ENCODE data around the gene AMHR2. TPM values are rescaled to one million over a fixed set of nuclear protein-coding genes. Genes with fewer than 3 reads are reported as not detected.

Gene AMHR2
- total and polyA plus RNA-seq, 9 of the 15 experiments (the other 6 are each of a cell fraction or from before 2014, with no cell fraction given), result 8.9 to 49.7 (median 19.3) TPM

DNA sequence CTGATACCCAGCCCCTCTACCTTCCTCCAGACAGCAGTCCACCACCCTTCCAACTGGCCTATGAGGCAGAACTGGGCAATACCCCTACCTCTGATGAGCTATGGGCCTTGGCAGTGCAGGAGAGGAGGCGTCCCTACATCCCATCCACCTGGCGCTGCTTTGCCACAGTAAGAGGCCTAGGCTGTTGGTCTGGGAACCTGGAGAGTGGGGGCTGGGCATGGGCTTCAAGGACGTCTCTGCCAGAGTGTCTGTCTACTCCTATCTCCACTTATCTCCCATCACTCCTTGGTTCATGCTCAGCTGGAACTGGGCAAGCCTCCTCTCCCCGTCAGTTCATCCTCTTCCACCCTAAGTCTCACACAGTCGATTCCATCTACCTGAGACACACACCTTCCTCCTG, 6.5 kb downstream of the AMHR2 start:
- Histone ChIP-seq H2AFZ (ENCODE audit: low read depth, low read length) (no peak overlapping the region), H3K27ac (ENCODE audit: extremely low read depth, low read depth, low read length) (no peak overlapping the region), H3K4me2 (ENCODE audit: insufficient read depth, low read length) (no peak overlapping the region), H3K27me3 (ENCODE audit: control insufficient read depth in 2 of 2, insufficient read depth in 2 of 2, low read length in 2 of 2) (no peaks in the 10 kb centered on the region), H3K4me3 (no peak overlapping the region), H3K4me1 (replicated peaks in 1 of 2; ENCODE audit: control insufficient read depth in 2 of 2, insufficient read depth in 2 of 2, low read length in 2 of 2) (peaks cover 11 to 14% of the 10 kb centered on the region in 2 experiments; a peak in 4 of 5 replicates), H4K20me1 (replicated peaks; ENCODE audit: control insufficient read depth, insufficient read depth, low read length) (no peaks in the 10 kb centered on the region), H3K9ac (ENCODE audit: insufficient read depth in 1 of 2, low read depth in 2 of 2, low read length in 2 of 2) (peak overlapping the region in 1 of 2 experiments; percentile 55; a peak in 1 of 4 replicates), H3K79me2 (ENCODE audit: control insufficient read depth, insufficient read depth, low read length) (peaks cover 12% of the 10 kb centered on the region), H3K36me3 (ENCODE audit: control insufficient read depth, insufficient read depth, low read length) (peaks cover 36% of the 10 kb centered on the region; the same call in 2 of the 3 replicates), H3K9me1 (ENCODE audit: control insufficient read depth, insufficient read depth, low read length) (no peaks in the 10 kb centered on the region), H3K9me3 (replicated peaks; ENCODE audit: control insufficient read depth, insufficient read depth, low read depth, low read length) (no peaks in the 10 kb centered on the region)
- BruUV-seq (replicated peaks), result no TSS peak
- in situ Hi-C loops (cut with MboI), result no loop called here
- TF ChIP-seq TAL1 (IDR thresholded peaks at IDR 0.05) (no peak), ZNF76 (CRISPR knock-in tag; IDR thresholded peaks at IDR 0.05; ENCODE audit: borderline replicate concordance) (no peak), NFE2L1 (tag; IDR thresholded peaks at IDR 0.05; ENCODE audit: borderline replicate concordance, low read depth) (no peak), NCOR1 (IDR thresholded peaks at IDR 0.05) (no peak), TCF15 (CRISPR knock-in tag; IDR thresholded peaks at IDR 0.05) (no peak), BRD4 (IDR thresholded peaks at IDR 0.05) (no peak), TAF15 (IDR thresholded peaks at IDR 0.05; ENCODE audit: low read depth, low read length) (no peak), GATA2 (CRISPR knock-in tag; IDR thresholded peaks at IDR 0.05) (no peak), TOE1 (IDR thresholded peaks at IDR 0.05; ENCODE audit: borderline replicate concordance) (no peak), TOE1 (CRISPR knock-in tag; IDR thresholded peaks at IDR 0.05; ENCODE audit: borderline replicate concordance, low read depth) (no peak), ZNF41 (CRISPR knock-in tag; conservative IDR thresholded peaks at IDR 0.05) (no peak), ZC3H11A (IDR thresholded peaks at IDR 0.05; ENCODE audit: low read depth, low read length) (no peak), HMG20B (CRISPR knock-in tag; IDR thresholded peaks at IDR 0.05) (no peak), SUPT5H (IDR thresholded peaks at IDR 0.05) (no peak), ZNF431 (CRISPR knock-in tag; IDR thresholded peaks at IDR 0.05) (no peak), SMARCB1 (IDR thresholded peaks at IDR 0.05; ENCODE audit: insufficient read length, low read depth) (no peak), ATF7 (IDR thresholded peaks at IDR 0.05) (no peak)
- TF ChIP-seq, protein P1, sequence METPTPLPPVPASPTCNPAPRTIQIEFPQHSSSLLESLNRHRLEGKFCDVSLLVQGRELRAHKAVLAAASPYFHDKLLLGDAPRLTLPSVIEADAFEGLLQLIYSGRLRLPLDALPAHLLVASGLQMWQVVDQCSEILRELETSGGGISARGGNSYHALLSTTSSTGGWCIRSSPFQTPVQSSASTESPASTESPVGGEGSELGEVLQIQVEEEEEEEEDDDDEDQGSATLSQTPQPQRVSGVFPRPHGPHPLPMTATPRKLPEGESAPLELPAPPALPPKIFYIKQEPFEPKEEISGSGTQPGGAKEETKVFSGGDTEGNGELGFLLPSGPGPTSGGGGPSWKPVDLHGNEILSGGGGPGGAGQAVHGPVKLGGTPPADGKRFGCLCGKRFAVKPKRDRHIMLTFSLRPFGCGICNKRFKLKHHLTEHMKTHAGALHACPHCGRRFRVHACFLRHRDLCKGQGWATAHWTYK (CRISPR knock-in tag; IDR thresholded peaks at IDR 0.05), result no peak
- TF ChIP-seq, protein P2, sequence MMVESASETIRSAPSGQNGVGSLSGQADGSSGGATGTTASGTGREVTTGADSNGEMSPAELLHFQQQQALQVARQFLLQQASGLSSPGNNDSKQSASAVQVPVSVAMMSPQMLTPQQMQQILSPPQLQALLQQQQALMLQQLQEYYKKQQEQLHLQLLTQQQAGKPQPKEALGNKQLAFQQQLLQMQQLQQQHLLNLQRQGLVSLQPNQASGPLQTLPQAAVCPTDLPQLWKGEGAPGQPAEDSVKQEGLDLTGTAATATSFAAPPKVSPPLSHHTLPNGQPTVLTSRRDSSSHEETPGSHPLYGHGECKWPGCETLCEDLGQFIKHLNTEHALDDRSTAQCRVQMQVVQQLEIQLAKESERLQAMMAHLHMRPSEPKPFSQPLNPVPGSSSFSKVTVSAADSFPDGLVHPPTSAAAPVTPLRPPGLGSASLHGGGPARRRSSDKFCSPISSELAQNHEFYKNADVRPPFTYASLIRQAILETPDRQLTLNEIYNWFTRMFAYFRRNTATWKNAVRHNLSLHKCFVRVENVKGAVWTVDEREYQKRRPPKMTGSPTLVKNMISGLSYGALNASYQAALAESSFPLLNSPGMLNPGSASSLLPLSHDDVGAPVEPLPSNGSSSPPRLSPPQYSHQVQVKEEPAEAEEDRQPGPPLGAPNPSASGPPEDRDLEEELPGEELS (CRISPR knock-in tag; IDR thresholded peaks at IDR 0.05; ENCODE audit: borderline replicate concordance), result no peak
- DNase-seq (ENCODE audit: extremely low read depth in 1 of 4, low spot score in 3 of 4), result no peak
- CTCF ChIA-PET (ENCODE audit: low intra/inter-chr PET ratio), result no interaction called here
- no peak for FAIRE-seq
- no peak for ATAC-seq
- 50% methylated on average over 5 of the region's 5 CpGs for WGBS (ENCODE audit: insufficient coverage, low coverage, missing lambda C conversion rate)
- intact Hi-C loops (cut with micrococcal nuclease), result no loop called here
- POLR2A ChIA-PET, result interaction anchor here (0.8 to 1.8 kb wide), 2 partner anchors 9 to 10 kb away, joined by 4 to 5 read pairs; no protein-coding TSS in a partner anchor

Data from K562 (cell line).